ENCODE data around the gene GIPC3. TPM values are rescaled to one million over a fixed set of nuclear protein-coding genes. Genes with fewer than 3 reads are reported as not detected.

GIPC3 gene
- total and polyA plus RNA-seq, 2 experiments from 2014 or later, result 0.48 to 0.59 TPM

DNA sequence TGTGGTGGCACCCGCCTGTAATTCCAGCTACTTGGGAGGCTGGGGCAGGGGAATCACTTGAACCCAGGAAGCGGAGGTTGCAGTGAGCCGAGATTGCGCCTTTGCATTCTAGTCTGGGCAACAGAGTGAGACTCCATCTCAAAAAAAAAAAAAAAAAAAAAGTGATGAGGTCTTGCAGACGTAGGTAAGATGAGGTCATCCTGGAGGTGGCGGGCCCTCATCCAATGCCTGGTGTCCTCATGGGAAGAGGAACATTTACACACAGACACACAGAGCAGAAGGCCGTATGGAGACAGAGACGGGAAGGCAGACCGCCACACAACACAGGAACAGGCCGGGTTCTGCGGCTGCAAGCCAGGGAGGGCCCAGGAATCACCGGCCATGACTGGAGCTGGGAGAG lies 36.9 kb downstream of the GIPC3 start:
- Histone ChIP-seq H3F3A (replicated peaks; ENCODE audit: low read depth) (0 out of 2 replicates have a peak, but pooled peaks cover 4% of the 10 kb centered on the region), H2AFZ (no peak overlapping the region), H3K79me2 (replicated peaks; ENCODE audit: insufficient read depth) (peaks cover 23% of the 10 kb centered on the region), H3K4me2 (no peak overlapping the region), H3K27me3 (ENCODE audit: insufficient read depth) (no peaks in the 10 kb centered on the region), H3K4me3 (no peak overlapping the region), H3K36me3 (ENCODE audit: insufficient read depth) (no peaks in the 10 kb centered on the region), H3K27ac (ENCODE audit: low read depth) (no peak overlapping the region), H3K4me1 (ENCODE audit: insufficient read depth) (peaks cover 9% of the 10 kb centered on the region; the same call in 1 of the 2 replicates), H4K20me1 (replicated peaks; ENCODE audit: insufficient read depth) (peaks cover 18% of the 10 kb centered on the region), H3K9me2 (ENCODE audit: insufficient read depth) (no peaks in the 10 kb centered on the region)
- Mint-ChIP-seq H3K27ac (no peak overlapping the region), H3K27me3 (ENCODE audit: insufficient read depth, low read depth, poor library complexity) (peaks cover 18% of the 10 kb centered on the region), H3K4me3 (no peak overlapping the region; the same call in 2 of the 3 replicates), H3K36me3 (ENCODE audit: low read depth) (peaks cover 14% of the 10 kb centered on the region), H3K4me1 (peaks cover 13% of the 10 kb centered on the region), H3K9me3 (no peaks in the 10 kb centered on the region)
- ATAC-seq (no peak), DNase-seq (ENCODE audit: low spot score) (no peak)
- TF ChIP-seq ZNF331 (CRISPR knock-in tag; IDR thresholded peaks at IDR 0.05; ENCODE audit: low read depth) (no peak), STAT1 (IDR thresholded peaks at IDR 0.05; ENCODE audit: unreplicated experiment) (no peak), EZH2phosphoT487 (IDR thresholded peaks at IDR 0.05; ENCODE audit: unreplicated experiment) (no peak), CREB1 (CRISPR knock-in tag; IDR thresholded peaks at IDR 0.05; ENCODE audit: low read depth) (no peak)

DNA sequence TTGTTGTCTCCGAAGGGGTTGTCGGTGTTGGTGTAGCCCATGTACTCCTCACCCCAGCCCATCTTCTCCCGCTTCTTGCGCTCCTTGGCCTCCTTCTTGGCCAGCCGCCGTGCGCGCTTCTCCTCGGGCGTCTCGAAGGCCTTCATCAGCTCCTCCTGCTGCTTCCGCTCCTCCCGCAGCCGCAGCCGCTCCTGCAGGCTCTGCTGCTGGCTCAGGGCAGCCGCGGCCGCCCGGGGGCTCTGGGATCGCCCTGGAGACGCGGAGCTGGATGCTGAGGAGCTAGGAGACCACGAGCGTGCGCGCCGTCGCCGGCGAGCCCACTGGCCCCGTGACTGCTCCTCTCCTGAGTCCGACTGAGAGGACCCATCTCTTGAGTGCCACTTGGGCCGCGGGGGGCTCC lies 38.4 kb downstream of the GIPC3 start:
- H3K4me1 Mint-ChIP-seq, result peaks cover 13% of the 10 kb centered on the region
- Histone ChIP-seq H3K4me2 (no peak overlapping the region), H3F3A (replicated peaks; ENCODE audit: low read depth) (no peaks in the 10 kb centered on the region), H3K9me2 (ENCODE audit: insufficient read depth) (no peaks in the 10 kb centered on the region), H4K20me1 (replicated peaks; ENCODE audit: insufficient read depth) (peaks cover 16% of the 10 kb centered on the region), H3K4me3 (no peak overlapping the region), H3K4me1 (ENCODE audit: insufficient read depth) (peaks cover 9% of the 10 kb centered on the region; the same call in 1 of the 2 replicates), H3K79me2 (replicated peaks; ENCODE audit: insufficient read depth) (peaks cover 23% of the 10 kb centered on the region), H3K27me3 (ENCODE audit: insufficient read depth) (no peaks in the 10 kb centered on the region), H3K27ac (ENCODE audit: low read depth) (no peak overlapping the region), H3K36me3 (ENCODE audit: insufficient read depth) (no peaks in the 10 kb centered on the region), H2AFZ (no peak overlapping the region)
- no peak overlapping the region for H3K4me3 Mint-ChIP-seq
- H3K9me3 Mint-ChIP-seq, result no peaks in the 10 kb centered on the region
- peaks cover 16% of the 10 kb centered on the region for H3K27me3 Mint-ChIP-seq (ENCODE audit: insufficient read depth, low read depth, poor library complexity)
- no peak for ATAC-seq
- no peak for DNase-seq (ENCODE audit: low spot score)
- no peak overlapping the region for H3K27ac Mint-ChIP-seq
- H3K36me3 Mint-ChIP-seq (ENCODE audit: low read depth), result peaks cover 13% of the 10 kb centered on the region
- no peak for TF ChIP-seq EZH2 (IDR thresholded peaks at IDR 0.05; ENCODE audit: low read depth, unreplicated experiment)
- no peak for TF ChIP-seq ZNF462 (CRISPR knock-in tag; IDR thresholded peaks at IDR 0.05)
- TF ChIP-seq NANOG (IDR thresholded peaks at IDR 0.05; ENCODE audit: borderline replicate concordance), result no peak
- no peak for TF ChIP-seq POLR2AphosphoS5 (IDR thresholded peaks at IDR 0.05; ENCODE audit: low read depth)
- no peak for TF ChIP-seq ETS1 (IDR thresholded peaks at IDR 0.05)
- no peak for TF ChIP-seq JUNB (IDR thresholded peaks at IDR 0.05; ENCODE audit: unreplicated experiment)
- no peak for TF ChIP-seq STAT1 (IDR thresholded peaks at IDR 0.05; ENCODE audit: unreplicated experiment)
- TF ChIP-seq, protein P1, sequence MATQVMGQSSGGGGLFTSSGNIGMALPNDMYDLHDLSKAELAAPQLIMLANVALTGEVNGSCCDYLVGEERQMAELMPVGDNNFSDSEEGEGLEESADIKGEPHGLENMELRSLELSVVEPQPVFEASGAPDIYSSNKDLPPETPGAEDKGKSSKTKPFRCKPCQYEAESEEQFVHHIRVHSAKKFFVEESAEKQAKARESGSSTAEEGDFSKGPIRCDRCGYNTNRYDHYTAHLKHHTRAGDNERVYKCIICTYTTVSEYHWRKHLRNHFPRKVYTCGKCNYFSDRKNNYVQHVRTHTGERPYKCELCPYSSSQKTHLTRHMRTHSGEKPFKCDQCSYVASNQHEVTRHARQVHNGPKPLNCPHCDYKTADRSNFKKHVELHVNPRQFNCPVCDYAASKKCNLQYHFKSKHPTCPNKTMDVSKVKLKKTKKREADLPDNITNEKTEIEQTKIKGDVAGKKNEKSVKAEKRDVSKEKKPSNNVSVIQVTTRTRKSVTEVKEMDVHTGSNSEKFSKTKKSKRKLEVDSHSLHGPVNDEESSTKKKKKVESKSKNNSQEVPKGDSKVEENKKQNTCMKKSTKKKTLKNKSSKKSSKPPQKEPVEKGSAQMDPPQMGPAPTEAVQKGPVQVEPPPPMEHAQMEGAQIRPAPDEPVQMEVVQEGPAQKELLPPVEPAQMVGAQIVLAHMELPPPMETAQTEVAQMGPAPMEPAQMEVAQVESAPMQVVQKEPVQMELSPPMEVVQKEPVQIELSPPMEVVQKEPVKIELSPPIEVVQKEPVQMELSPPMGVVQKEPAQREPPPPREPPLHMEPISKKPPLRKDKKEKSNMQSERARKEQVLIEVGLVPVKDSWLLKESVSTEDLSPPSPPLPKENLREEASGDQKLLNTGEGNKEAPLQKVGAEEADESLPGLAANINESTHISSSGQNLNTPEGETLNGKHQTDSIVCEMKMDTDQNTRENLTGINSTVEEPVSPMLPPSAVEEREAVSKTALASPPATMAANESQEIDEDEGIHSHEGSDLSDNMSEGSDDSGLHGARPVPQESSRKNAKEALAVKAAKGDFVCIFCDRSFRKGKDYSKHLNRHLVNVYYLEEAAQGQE (IDR thresholded peaks at IDR 0.05; ENCODE audit: unreplicated experiment), result no peak
- no peak for TF ChIP-seq CREB1 (CRISPR knock-in tag; IDR thresholded peaks at IDR 0.05; ENCODE audit: low read depth)
- TF ChIP-seq ZNF114 (CRISPR knock-in tag; IDR thresholded peaks at IDR 0.05), result no peak
